Suppressor macrophage treated with lipopolysaccharide for 1 hour (primary cell): ENCODE measurements around the gene SET.
"Not testable (repeated sequence)": the region's sequence is repeated elsewhere in the genome, so short reads cannot be mapped to it uniquely, and the experiment has no call there.

ENCODE experiments used
- DNase-seq, 3 donors: peaks; one replicate each; pipeline ENCODE4 v3.0.0-alpha.2; 2020 to 2022

The SET gene

GRCh38 chr9:128689293-128689774, 312 bp downstream of the SET start:
- DNase-seq, result no peak

DNA sequence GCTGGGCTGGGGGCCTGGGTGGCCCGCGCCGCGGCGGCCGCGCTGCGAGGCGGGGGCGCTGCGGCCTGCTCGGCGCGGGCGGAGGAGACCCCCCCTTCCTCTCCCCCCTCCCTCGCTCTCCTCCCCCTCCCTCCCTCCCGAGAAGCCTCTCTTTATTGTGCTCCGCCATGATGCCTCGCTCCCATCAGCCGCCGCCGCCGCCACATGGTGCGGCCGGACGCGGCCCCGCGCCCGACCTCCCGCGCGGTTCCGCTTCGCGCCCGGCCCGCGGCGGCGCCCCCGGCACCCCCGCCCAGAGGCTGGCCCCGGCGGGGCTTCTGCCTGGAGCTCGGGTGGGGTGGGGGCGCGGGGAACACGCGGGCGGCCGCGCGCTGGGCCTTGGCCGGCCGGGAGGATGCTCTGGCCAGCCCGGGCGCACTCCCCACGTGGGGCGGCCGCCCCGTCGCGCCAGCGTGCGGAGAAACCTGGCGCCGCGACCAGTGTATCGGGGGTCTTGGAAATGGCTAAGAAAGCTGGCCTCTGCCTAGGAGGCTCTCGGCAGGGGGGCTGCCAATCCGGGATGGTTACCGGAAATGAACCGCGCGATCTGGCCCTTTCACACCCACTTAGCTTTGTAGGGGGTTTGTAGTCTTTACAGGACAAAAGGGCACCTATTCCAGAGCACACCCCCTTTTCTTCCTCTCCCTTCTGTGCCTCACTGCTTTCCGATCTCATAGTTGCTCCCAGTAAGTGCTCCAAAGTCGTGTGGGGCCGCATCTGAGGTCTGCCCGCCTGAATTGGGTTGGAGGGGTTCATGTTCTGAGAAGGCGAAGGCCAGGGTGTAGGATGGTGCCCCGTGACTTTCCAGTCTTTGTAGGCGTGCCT, 1.0 kb downstream of the SET start:
- peak; percentile 38 to 70 (median 50) for DNase-seq

GRCh38 chr9:128690684-128691034, 1.6 kb downstream of the SET start:
- no peak for DNase-seq

DNA sequence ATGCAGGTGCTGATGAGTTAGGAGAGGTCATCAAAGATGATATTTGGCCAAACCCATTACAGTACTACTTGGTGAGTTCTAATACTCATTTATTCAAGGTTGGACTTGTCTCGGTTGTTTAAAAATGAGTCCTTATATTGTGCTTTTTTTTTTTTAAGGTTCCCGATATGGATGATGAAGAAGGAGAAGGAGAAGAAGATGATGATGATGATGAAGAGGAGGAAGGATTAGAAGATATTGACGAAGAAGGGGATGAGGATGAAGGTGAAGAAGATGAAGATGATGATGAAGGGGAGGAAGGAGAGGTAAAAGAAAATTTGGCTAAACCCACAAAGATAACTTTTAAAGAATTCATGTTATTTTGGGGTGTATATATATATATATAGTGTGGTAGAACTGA, 4.7 kb downstream of the SET start:
- not testable (repeated sequence) for DNase-seq

DNA sequence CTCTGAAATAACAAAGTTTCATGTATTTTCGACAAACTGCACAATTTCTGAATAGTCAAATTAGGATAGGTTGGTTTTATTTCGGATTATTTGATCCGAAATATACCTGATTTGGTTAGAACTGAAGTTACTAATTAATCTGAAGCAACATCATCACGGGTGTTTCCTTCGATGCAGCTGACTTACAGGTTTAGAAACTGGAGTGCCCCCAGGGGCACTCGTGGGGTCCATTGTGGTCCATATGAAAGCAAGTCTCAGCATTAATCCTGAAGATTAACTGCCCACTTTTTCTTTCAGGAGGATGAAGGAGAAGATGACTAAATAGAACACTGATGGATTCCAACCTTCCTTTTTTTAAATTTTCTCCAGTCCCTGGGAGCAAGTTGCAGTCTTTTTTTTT, 5.3 kb downstream of the SET start:
- DNase-seq, result no peak

- no peak for DNase-seq
Observed at GRCh38 chr9:128696923-128697707, 8.1 kb downstream of the SET start.

DNA sequence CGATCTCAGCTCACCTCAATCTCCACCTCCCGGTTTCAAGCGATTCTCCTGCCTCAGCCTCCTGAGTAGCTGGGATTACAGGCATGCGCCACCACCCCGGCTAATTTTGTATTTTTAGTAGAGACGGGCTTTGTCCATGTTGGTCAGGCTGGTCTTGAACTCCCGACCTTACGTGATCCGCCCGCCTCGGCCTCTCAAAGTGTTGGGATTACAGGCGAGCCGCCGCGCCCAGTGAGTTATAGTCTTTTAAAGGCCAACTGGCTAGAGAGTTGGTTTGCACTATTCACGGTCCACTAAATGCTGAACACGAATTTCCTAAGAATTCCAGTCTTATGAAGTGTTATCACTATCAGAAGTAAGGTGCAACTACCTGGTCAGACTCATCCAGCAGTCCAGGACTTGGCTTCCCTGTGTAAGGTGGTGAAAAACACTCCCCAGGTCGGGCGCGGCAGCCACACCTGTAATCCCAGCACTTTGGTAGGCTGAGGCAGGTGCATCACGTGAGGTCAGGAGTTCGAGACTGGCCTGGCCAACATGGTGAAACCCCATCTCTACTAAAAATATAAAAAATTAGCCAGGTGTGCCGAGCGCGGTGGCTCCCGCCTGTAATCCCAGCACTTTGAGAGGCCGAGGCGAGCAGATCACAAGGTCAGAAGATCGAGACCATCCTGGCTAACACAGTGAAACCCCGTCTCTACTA, 10.2 kb downstream of the SET start:
- DNase-seq, result not testable (repeated sequence)

GRCh38 chr9:128701227-128701854, 12.3 kb downstream of the SET start:
- peak; percentile 65 to 89 (median 82) for DNase-seq

GRCh38 chr9:128702445-128702948, 13.5 kb downstream of the SET start, which contains the start of gene PKN3:
PKN3 (plus strand) TSS chr9:128702503; CDS start chr9:128702916, 413 bp downstream.
- DNase-seq, result peak; percentile 85 to 96 (median 93)

DNA sequence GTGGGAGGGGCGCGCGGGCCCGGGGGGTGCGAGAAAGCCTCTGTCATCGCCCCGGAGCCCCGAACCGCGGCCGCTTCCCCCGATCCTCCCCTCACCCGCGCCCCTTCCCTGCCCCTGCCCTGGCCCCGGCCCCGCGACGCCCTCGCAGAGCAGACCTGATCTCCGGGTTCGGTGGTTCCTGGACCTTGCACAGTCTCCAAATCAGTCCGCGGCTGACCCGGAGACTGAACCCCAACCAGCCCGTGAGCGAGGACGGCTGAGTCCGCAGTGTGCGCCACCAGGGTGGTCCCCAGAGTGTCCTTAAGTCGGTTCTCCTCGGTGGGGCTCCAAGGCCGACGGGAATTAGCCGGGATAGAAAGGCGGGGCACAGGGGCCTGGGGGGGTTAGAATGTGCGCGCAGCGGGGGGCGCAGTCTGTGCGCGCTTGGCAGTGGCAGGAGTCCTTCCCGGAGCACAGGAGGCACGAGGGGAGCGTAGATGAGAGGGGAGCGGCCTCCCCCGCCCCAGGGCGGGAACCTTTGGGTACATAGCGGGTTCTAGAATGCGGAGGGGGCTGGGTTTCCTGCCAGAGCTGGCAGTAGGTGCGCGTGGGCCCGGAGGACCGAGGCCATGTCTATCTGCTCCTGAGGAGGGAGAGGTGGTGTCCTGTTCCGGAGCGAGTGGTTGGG, 14.1 kb downstream of the SET start:
- peak in 2 of 3 donors; percentile 24 to 45 for DNase-seq

DNA sequence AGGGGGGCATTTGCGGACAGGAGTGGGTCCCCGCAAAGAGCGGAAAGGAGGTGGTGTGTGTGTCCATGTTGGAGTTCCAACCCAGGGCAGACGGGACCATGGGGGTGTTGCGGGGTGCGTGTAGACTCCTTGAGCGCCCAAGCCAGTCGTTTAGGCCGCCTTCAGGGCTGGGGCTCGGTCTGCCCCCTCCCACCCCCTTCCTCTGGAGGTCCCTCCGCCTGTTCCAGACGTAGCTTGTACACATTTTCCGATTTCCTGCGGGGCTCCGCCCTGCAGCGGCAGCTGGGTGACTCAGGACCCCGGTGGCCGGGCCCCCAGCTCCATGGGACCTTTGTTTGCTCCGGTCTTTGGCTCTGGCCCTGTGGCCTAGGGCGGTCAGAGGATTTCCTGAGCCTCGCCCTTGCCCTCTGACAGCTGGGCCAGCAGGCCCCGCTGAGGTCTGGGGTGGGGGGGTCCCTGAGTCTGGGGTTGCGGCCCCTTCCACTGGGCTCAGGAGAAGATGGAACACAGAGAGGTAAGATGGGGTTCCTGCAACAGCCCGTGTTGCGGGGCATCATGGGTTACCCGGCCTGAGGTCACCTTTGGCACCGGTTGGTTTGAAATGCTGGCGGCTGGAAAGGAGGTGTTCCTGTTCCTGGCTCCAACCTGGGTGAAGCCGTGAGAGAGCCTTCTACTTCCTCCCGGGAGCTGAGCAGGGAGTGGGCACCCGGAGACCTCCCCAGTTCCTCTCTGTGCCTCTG, 14.8 kb downstream of the SET start:
- no peak for DNase-seq

DNA sequence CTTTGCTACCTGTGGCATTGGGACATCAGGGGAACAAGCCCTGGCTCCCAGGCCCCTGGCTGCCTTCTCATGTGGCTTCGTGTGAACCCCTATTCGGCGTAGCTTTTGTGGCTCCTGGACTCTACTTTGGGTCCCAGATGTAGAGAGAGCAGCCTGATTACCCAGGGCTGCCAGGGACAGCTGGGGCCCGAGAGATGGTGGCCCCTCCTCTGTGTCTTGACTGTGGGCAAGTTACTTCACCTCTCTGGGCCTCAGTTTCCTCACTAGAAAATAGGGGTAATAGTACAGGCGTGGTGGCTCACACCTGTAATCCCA, 15.3 kb downstream of the SET start:
- DNase-seq, result no peak

GRCh38 chr9:128705051-128705965, 16.3 kb downstream of the SET start:
- no peak for DNase-seq

- no peak for DNase-seq
Observed at GRCh38 chr9:128706045-128706444, 17.0 kb downstream of the SET start.

GRCh38 chr9:128706671-128707381, 17.8 kb downstream of the SET start:
- DNase-seq, result no peak

DNA sequence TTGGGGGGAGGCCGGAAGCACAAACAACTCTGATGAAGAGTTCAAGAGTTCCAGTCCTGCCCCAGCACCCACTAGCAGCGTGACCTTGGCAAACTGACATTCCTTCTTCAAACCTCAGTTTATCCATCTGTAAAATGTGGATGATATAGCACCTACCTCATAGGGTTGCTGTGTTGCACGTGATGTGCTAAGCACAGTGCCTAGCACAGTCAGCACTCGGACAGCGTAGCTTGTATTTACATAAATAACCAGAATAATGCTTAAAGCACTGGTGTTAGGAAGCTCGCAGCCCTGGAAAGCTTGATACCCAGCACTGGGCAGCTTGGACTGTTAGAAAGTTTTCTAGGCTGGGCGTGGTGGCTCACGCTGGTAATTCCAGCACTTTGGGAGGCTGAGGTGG, 18.4 kb downstream of the SET start:
- no peak for DNase-seq

DNA sequence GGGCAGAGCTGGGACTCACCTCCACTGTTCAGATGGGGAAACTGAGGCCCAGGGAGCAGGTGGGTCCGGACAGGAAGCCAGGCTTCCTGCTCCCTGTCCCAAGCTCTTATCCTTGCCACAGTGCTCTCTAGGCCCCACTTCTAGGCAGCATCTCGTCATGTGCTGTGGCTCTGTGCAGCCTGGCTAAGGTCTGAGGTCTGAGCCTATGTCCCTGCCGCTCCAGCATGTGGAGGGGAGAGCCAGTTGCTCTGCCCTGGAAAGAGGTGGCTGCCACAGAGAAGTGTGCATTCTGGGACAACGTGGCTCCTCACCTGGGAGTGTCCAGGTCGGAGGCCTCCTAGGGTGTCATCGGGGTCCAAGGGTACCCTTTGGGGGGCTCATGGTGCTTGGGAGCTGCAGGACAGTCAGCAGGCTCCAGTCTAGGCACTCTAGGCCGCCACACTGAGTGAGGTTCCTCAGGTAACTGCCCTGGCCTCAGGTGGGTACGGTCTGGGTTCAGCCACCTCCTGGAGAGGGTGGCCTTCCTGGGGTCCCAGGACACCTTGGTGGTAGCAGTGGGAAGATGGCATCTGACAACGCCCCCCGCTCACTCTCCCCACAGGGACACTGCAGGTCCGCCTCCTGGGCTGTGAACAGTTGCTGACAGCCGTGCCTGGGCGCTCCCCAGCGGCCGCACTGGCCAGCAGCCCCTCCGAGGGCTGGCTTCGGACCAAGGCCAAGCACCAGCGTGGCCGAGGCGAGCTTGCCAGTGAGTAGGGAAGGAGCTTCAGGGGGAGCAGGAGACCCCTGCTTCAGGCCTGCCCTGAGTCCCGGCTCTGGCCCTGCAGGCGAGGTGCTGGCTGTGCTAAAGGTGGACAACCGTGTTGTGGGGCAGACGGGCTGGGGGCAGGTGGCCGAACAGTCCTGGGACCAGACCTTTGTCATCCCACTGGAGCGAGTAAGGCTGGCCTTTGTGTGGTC, 23.7 kb downstream of the SET start:
- DNase-seq, result no peak

- no peak for DNase-seq
Observed at GRCh38 chr9:128713411-128713780, 24.4 kb downstream of the SET start.
